GM04503 (cell line): Measurements from ENCODE around the gene SFXN3.

ENCODE experiments used
- DNase-seq: peaks from one replicate; pipeline ENCODE4 v3.0.0-alpha.2; 2012; ENCODE audit warnings: low read depth

The SFXN3 gene

DNA sequence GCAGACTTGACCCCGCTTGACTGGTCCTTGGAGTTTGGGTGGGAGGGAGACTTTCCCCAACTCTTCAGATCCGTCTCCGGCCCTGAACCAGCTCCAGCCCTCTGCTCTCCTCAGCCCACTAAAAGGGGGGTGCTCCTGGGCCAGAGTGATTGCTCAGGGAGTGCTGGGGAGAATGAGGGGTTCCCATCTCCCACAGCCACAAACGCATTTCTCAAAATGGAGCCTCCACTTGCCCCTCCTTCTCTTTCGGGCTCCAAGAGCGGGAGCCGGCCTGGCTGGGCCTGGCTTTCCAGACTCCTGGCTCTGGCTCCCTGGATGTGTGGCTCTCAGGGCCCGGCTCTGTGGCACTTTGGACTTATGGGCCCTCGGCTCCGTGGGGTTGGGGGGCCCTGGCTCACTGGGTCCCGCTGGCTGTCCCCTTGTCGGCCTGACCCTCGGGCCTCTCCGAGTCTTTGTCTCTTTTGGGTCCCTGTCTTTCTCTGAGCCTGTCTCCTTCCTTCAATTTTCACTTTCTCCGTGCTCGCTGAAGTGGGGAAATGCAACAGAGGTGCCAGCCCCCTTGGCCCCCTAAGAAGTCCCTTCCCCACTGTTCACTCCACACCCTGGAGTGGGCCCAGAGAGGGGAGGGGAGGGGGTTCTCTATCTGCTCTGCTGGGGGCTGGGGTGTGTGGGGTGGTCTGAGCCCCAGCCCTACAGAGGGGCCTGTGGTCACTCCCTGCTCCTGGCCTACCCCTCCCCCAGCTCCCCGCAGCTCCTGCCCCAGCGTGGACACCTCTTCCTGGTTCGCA, 30.7 kb upstream of the SFXN3 start:
- DNase-seq, result no peak

GRCh38 chr10:101000915-101001658, 29.9 kb upstream of the SFXN3 start:
- peak; percentile 81 for DNase-seq

- no peak for DNase-seq
Measured at GRCh38 chr10:101001659-101002035, 29.4 kb upstream of the SFXN3 start.

DNA sequence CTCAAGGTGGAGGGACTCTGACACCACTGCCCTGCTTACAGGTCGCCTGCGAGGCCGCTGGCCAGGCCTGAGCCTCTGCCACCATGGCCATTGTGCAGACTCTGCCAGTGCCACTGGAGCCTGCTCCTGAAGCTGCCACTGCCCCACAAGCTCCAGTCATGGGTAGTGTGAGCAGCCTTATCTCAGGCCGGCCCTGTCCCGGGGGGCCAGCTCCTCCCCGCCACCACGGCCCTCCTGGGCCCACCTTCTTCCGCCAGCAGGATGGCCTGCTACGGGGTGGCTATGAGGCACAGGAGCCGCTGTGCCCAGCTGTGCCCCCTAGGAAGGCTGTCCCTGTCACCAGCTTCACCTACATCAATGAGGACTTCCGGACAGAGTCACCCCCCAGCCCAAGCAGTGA, 28.6 kb upstream of the SFXN3 start:
- no peak for DNase-seq

- no peak for DNase-seq
Measured at GRCh38 chr10:101003639-101004206, 27.3 kb upstream of the SFXN3 start.

- DNase-seq, result no peak
Measured at GRCh38 chr10:101005361-101005760, 25.7 kb upstream of the SFXN3 start.

GRCh38 chr10:101005869-101006567, 25.0 kb upstream of the SFXN3 start:
- DNase-seq, result no peak

GRCh38 chr10:101006593-101007098, 24.4 kb upstream of the SFXN3 start:
- no peak for DNase-seq

GRCh38 chr10:101007099-101007711, 23.8 kb upstream of the SFXN3 start:
- DNase-seq, result no peak

GRCh38 chr10:101007915-101008822, 22.9 kb upstream of the SFXN3 start:
- DNase-seq, result no peak

- DNase-seq, result no peak
Measured at GRCh38 chr10:101008823-101009423, 22.1 kb upstream of the SFXN3 start.

GRCh38 chr10:101010329-101010728, 20.7 kb upstream of the SFXN3 start:
- no peak for DNase-seq

DNA sequence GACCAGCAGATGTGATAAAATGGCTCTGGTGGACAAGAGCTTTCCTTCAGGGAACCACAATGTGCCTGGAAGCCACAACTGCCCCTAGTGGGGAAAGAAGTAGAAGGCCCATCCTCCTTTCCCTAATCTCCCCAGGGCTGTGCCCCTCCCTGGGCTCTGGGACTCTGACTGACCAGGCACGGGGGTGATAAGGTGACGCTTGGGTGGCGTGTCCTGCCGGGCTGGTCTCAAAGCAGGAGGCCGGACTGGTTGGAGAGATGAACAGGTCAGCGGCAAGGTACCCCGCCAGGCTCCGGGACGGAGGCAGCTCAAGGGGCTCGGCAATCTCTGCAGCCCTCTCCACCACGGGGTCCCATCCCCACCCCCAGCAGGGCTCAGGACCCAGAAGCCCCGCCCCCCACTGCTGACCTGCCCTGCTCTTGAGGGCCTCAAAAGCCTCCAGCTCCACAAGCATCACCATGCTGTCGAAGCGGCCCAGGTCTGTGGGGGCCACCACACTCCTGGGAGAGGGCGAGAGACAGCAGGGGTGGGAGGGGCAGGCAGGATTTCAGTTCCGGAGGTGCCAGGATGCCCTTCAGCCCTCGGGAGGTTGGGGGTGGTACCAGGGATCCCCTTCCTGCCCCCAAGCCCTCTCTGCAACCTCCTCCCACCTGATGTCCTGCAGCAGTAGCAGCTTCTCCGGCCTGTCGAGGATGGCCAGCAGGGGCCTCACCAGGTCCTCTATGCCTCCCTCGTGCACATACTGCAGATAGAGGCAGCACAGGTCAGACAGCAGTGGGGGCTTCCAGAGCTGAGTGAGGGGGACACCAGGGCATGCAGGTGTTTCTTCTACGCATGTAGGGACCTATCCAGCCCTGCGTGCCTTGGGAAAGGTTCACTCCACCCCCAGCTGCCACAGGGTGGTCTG, 19.3 kb upstream of the SFXN3 start:
- no peak for DNase-seq

GRCh38 chr10:101012525-101013364, 18.3 kb upstream of the SFXN3 start:
- DNase-seq, result peak; percentile 78

- no peak for DNase-seq
Measured at GRCh38 chr10:101013365-101013825, 17.6 kb upstream of the SFXN3 start.

DNA sequence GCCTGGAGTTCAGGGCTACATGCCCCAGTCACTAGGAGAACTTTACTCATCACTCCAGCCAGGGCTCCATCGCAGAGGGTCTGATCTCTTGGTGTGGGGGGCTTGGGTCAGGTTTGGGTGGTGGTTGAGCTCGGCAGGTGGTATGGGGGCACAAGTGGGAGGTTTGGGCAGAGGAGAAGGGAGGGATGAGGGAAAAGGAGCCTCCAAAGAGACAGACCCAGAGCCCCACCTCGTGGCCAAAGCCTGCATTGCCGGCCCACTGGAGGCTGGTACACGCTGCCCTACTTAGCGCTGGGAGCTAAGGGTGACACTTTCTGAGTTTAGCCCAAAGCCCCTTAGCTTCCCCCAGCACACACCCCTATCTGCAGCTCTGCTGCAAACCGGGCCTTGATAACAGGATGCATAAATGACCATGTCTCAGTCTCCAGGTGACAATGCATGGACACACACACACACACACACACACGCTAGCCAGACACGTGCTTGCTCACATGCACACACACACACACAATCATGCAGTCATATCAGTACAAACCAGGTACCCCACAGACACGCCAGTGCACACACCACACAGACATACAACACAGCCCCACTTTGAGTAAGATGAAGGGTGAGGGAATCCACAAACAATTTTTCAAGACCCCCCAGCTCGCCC, 16.7 kb upstream of the SFXN3 start:
- DNase-seq, result no peak

GRCh38 chr10:101014966-101015581, 16.0 kb upstream of the SFXN3 start:
- DNase-seq, result peak; percentile 82
